CD14-positive monocyte (primary cell): ENCODE data around the gene PCCA. TPM values are rescaled to one million over a fixed set of nuclear protein-coding genes. Genes with fewer than 3 reads are reported as not detected.
"Not testable (repeated sequence)": the region's sequence is repeated elsewhere in the genome, so short reads cannot be mapped to it uniquely, and the experiment has no call there.

Source experiments
- DNase-seq, 3 donors: peaks; one replicate each; pipeline ENCODE4 v3.0.0-alpha.2; 2011 to 2022
- H2AFZ ChIP-seq: 2 replicates; pipeline ENCODE4 v1.6.0; 2012; ENCODE audit warnings: mild to moderate bottlenecking, low read depth, low read length, inconsistent platforms; ENCODE audit not compliant: insufficient read depth, poor library complexity, severe bottlenecking
- H3K27ac ChIP-seq, 2 donors: 1 replicate in 1 of 2; 2 replicates in 1 of 2; pipeline ENCODE4 v1.5.1; 2012 to 2013; ENCODE audit warnings: low read length in 2 of 2, control low read depth in 1 of 2, inconsistent platforms in 1 of 2, low read depth in 1 of 2, mild to moderate bottlenecking in 1 of 2
- H3K27me3 ChIP-seq, 2 donors: one replicate each; pipeline versions ENCODE4 v1.6.0 to v1.6.1; 2011 to 2013; ENCODE audit warnings: low read length in 2 of 2; ENCODE audit not compliant: control insufficient read depth in 2 of 2, insufficient read depth in 2 of 2
- H3K36me3 ChIP-seq, 2 donors: replicated peaks in 1 of 2; 1 replicate in 1 of 2; 2 replicates in 1 of 2; pipeline versions ENCODE4 v1.5.1 to v1.6.1; 2012 to 2013; ENCODE audit warnings: low read length in 2 of 2, control low read depth in 1 of 2, inconsistent platforms in 1 of 2, mild to moderate bottlenecking in 1 of 2; ENCODE audit not compliant: insufficient read depth in 2 of 2, control insufficient read depth in 1 of 2
- H3K4me1 ChIP-seq, 2 donors: 1 replicate in 1 of 2; 2 replicates in 1 of 2; pipeline versions ENCODE4 v1.5.1 to v1.6.1; 2012 to 2013; ENCODE audit warnings: low read length in 2 of 2, control low read depth in 1 of 2, inconsistent platforms in 1 of 2, mild to moderate bottlenecking in 1 of 2, moderate library complexity in 1 of 2; ENCODE audit not compliant: insufficient read depth in 2 of 2, control insufficient read depth in 1 of 2
- H3K4me2 ChIP-seq: replicated peaks from 2 replicates; pipeline ENCODE3; 2012; ENCODE audit warnings: low read length, moderate library complexity, mild to moderate bottlenecking; ENCODE audit not compliant: poor library complexity, severe bottlenecking; ENCODE audit errors: extremely low read depth
- H3K4me3 ChIP-seq, 3 experiments: fragments of 200-600 bp in 1 of 3; sonication (generic) in 1 of 3; replicated peaks in 1 of 3; 1 replicate in 2 of 3; 2 replicates in 1 of 3; pipeline ENCODE4 v1.5.1; 2011 to 2013; ENCODE audit warnings: low read length in 3 of 3, mild to moderate bottlenecking in 3 of 3, control low read depth in 2 of 3, low read depth in 2 of 3, inconsistent platforms in 1 of 3, moderate library complexity in 1 of 3
- H3K79me2 ChIP-seq: 2 replicates; pipeline ENCODE4 v1.6.0; 2012; ENCODE audit warnings: mild to moderate bottlenecking, control low read depth, inconsistent platforms, low read length, moderate library complexity; ENCODE audit not compliant: insufficient read depth
- H3K9ac ChIP-seq: 2 replicates; pipeline ENCODE4 v1.6.0; 2017; ENCODE audit warnings: low read length, mild to moderate bottlenecking; ENCODE audit not compliant: insufficient read depth, poor library complexity, severe bottlenecking
- H3K9me3 ChIP-seq, 2 donors: replicated peaks in 1 of 2; 1 replicate in 1 of 2; 2 replicates in 1 of 2; pipeline versions ENCODE4 v1.5.1 to v1.6.1; 2012 to 2013; ENCODE audit warnings: low read length in 2 of 2, control low read depth in 1 of 2; ENCODE audit not compliant: control insufficient read depth in 1 of 2, insufficient read depth in 1 of 2
- H4K20me1 ChIP-seq: 2 replicates; pipeline ENCODE4 v1.6.0; 2012; ENCODE audit warnings: mild to moderate bottlenecking, low read length, control low read depth, moderate library complexity; ENCODE audit not compliant: insufficient read depth
- H3K27ac Mint-ChIP-seq, 7 donors: one replicate each; pipeline ENCODE4 v1.8.0; 2020; ENCODE audit warnings: mild to moderate bottlenecking in 7 of 7, mixed read lengths in 7 of 7, moderate library complexity in 6 of 7, inconsistent platforms in 2 of 7
- H3K27me3 Mint-ChIP-seq, 3 donors: one replicate each; pipeline ENCODE4 v1.8.0; 2021 to 2022; ENCODE audit warnings: low read depth in 3 of 3, mild to moderate bottlenecking in 3 of 3, mixed read lengths in 3 of 3, moderate library complexity in 3 of 3, inconsistent platforms in 1 of 3
- H3K36me3 Mint-ChIP-seq, 2 donors: one replicate each; pipeline ENCODE4 v1.8.0; 2020; ENCODE audit warnings: mixed read lengths in 2 of 2, inconsistent platforms in 1 of 2, mild to moderate bottlenecking in 1 of 2
- H3K4me1 Mint-ChIP-seq: one replicate; pipeline ENCODE4 v1.8.0; 2020; ENCODE audit warnings: mild to moderate bottlenecking, mixed read lengths
- H3K4me3 Mint-ChIP-seq, 2 donors: one replicate each; pipeline ENCODE4 v1.8.0; 2020; ENCODE audit warnings: mild to moderate bottlenecking in 2 of 2, mixed read lengths in 2 of 2, moderate library complexity in 1 of 2
- H3K9me3 Mint-ChIP-seq, 7 donors: one replicate each; pipeline ENCODE4 v1.8.0; 2020 to 2022; ENCODE audit warnings: mixed read lengths in 7 of 7, mild to moderate bottlenecking in 6 of 7, moderate library complexity in 6 of 7, inconsistent platforms in 2 of 7
- WGBS: methylation state at CpG from one replicate; pipeline ENCODE4 v1.1.5; 2013; ENCODE audit warnings: missing lambda C conversion rate; ENCODE audit not compliant: insufficient coverage; 5-methylcytosine and 5-hydroxymethylcytosine counted together
- intact Hi-C, 2 donors: fragments of 100-400 bp; cut with micrococcal nuclease; formaldehyde crosslinking; loops; one replicate each; pipeline versions ENCODE4 v1.15.0 to v1.15.1; 2023
- polyA plus RNA-seq, 3 donors: library from polyadenylated mRNA; depleted of rRNA in 1 of 3; unstranded in 2 of 3; stranded (reverse) in 1 of 3; fragments of 300-500 nt in 2 of 3; fragments of >200 nt in 1 of 3; fragmentation: Illumina TruSeq in 2 of 3; gene quantifications; 1 replicate in 2 of 3; 2 replicates in 1 of 3; pipeline ENCODE4 v1.2.3, GENCODE V29; 2012 to 2021
- TF ChIP-seq, protein P1 (sequence below): fragments of 200-600 bp; IDR thresholded peaks from one replicate; pipeline ENCODE4 v1.8.0; 2022; ENCODE audit warnings: antibody characterized with exemption, mild to moderate bottlenecking

The PCCA gene
- polyA plus RNA-seq, 3 donors, result 4.4 to 13.5 (median 11.9) TPM

DNA sequence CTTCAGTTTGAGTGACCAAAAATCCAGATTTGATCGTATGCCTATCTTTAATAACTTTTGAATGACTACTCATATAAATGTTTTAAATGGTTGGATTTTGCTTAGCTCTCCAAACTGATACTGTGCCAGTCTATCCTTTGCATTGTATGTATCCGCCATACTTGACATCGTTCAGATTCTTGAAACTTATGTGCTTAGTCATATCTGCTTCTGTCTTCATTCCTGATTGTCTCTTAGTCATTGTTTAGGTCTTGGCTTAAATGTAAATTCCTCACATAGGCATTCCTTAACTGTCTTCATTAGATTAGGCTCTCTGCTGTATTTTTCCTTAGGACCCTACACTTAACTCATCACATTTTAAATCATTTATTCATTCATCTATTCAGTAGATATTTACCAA is 126.0 kb downstream of the PCCA start:
- Histone ChIP-seq H3K4me1 (peaks cover 39 to 46% of the 10 kb centered on the region in 2 donors), H3K36me3 (no peaks in the 10 kb centered on the region), H3K4me3 (no peak overlapping the region), H3K79me2 (no peaks in the 10 kb centered on the region), H3K27me3 (no peaks in the 10 kb centered on the region), H3K9me3 (no peaks in the 10 kb centered on the region), H2AFZ (no peak overlapping the region), H4K20me1 (no peaks in the 10 kb centered on the region), H3K9ac (no peak overlapping the region), H3K27ac (no peak overlapping the region), H3K4me2 (no peak overlapping the region)
- TF ChIP-seq, protein P1, sequence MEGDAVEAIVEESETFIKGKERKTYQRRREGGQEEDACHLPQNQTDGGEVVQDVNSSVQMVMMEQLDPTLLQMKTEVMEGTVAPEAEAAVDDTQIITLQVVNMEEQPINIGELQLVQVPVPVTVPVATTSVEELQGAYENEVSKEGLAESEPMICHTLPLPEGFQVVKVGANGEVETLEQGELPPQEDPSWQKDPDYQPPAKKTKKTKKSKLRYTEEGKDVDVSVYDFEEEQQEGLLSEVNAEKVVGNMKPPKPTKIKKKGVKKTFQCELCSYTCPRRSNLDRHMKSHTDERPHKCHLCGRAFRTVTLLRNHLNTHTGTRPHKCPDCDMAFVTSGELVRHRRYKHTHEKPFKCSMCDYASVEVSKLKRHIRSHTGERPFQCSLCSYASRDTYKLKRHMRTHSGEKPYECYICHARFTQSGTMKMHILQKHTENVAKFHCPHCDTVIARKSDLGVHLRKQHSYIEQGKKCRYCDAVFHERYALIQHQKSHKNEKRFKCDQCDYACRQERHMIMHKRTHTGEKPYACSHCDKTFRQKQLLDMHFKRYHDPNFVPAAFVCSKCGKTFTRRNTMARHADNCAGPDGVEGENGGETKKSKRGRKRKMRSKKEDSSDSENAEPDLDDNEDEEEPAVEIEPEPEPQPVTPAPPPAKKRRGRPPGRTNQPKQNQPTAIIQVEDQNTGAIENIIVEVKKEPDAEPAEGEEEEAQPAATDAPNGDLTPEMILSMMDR, result no peak
- H3K27ac Mint-ChIP-seq, result no peak overlapping the region
- no peak for DNase-seq
- peaks cover 45% of the 10 kb centered on the region for H3K4me1 Mint-ChIP-seq
- WGBS, result no CpG with 5 or more reads among the region's 3 CpGs
- H3K27me3 Mint-ChIP-seq, result peaks cover 0 to 5% (median 0%) of the 10 kb centered on the region in 3 donors
- peaks cover 6% of the 10 kb centered on the region in 2 donors for H3K36me3 Mint-ChIP-seq
- H3K9me3 Mint-ChIP-seq, result peaks cover 0 to 6% (median 0%) of the 10 kb centered on the region in 7 donors
- H3K4me3 Mint-ChIP-seq, result no peak overlapping the region
- intact Hi-C loops, result no loop called here

DNA sequence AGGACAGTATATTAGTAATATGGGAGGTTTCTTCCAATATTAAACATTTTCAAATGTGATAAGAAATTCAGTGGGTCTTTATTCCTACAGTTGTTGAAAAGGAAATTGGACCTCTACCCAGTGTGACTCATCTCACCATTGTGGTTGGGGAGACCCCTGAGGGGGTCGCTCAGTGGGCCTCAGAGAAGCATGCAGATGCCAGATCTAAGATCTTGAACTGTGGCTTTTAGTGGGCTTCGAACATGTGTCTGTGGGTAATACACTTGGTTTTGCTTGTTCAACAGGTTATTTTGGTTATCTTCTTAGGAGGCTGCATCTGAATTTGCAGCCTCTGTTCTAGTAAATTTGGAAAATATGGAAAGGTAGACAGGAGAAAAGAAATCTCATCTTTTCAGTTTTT is 132.3 kb downstream of the PCCA start:
- H3K36me3 ChIP-seq, result no peaks in the 10 kb centered on the region
- no peaks in the 10 kb centered on the region for H3K9me3 ChIP-seq
- H3K4me1 ChIP-seq, result no peaks in the 10 kb centered on the region
- Mint-ChIP-seq H3K4me1 (peaks cover 4% of the 10 kb centered on the region), H3K36me3 (peaks cover 6 to 10% of the 10 kb centered on the region in 2 donors), H3K27ac (no peak overlapping the region), H3K9me3 (peaks cover 0 to 6% (median 0%) of the 10 kb centered on the region in 7 donors), H3K4me3 (no peak overlapping the region), H3K27me3 (peaks cover 0 to 3% (median 0%) of the 10 kb centered on the region in 3 donors)
- TF ChIP-seq, protein P1, result no peak
- H3K27me3 ChIP-seq, result no peaks in the 10 kb centered on the region
- H3K27ac ChIP-seq, result no peak overlapping the region
- no peak overlapping the region for H3K4me2 ChIP-seq
- intact Hi-C loops, result no loop called here
- no peak overlapping the region for H3K9ac ChIP-seq
- WGBS, result no CpG with 5 or more reads among the region's 2 CpGs
- no peak overlapping the region for H3K4me3 ChIP-seq
- no peak for DNase-seq
- no peak overlapping the region for H2AFZ ChIP-seq
- no peaks in the 10 kb centered on the region for H4K20me1 ChIP-seq
- H3K79me2 ChIP-seq, result no peaks in the 10 kb centered on the region

DNA sequence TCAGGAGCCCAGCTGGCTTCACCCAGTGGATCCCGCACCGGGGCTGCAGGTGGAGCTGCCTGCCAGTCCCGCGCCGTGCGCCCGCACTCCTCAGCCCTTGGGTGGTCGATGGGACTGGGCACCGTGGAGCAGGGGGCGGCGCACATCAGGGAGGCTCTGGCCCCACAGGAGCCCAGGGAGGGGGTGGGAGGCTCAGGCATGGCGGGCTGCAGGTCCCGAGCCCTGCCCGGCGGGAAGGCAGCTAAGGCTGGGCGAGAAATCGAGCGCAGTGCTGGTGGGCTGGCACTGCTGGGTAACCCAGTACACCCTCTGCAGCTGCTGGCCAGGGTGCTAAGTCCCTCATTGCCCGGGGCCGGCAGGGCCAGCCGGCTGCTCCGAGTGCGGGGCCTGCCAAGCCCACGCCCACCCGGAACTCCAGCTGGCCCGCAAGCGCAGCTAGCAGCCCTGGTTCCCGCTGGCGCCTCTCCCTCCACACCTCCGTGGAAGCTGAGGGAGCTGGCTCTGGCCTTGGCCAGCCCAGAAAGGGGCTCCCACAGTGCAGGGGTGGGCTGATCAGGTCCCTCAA is 135.2 kb downstream of the PCCA start:
- DNase-seq, H3K4me2 ChIP-seq, H3K4me3 ChIP-seq, H3K27me3 ChIP-seq, H3K36me3 ChIP-seq, H3K9ac ChIP-seq, H3K27ac ChIP-seq, H3K4me1 ChIP-seq, H3K9me3 Mint-ChIP-seq, H2AFZ ChIP-seq, H3K27ac Mint-ChIP-seq, H3K36me3 Mint-ChIP-seq, intact Hi-C loops, H3K27me3 Mint-ChIP-seq, H3K4me3 Mint-ChIP-seq, H3K79me2 ChIP-seq, H3K9me3 ChIP-seq, H3K4me1 Mint-ChIP-seq, H4K20me1 ChIP-seq: not testable (repeated sequence)
- WGBS, result over 99% methylated on average over 26 of the region's 30 CpGs
